NCI-H82 treated with DMSO at 0.1 percent for 48 hours (cell line): Measurements from ENCODE around the gene CCDC88B.
A peak's percentile ranks its signal among the peaks of the same experiment; 100 is the strongest.

Experiments used
- DNase-seq: peaks from one replicate; lab custom pipeline; 2025; ENCODE audit not compliant: unreplicated experiment; lab: John Stamatoyannopoulos, UW

Gene CCDC88B

DNA sequence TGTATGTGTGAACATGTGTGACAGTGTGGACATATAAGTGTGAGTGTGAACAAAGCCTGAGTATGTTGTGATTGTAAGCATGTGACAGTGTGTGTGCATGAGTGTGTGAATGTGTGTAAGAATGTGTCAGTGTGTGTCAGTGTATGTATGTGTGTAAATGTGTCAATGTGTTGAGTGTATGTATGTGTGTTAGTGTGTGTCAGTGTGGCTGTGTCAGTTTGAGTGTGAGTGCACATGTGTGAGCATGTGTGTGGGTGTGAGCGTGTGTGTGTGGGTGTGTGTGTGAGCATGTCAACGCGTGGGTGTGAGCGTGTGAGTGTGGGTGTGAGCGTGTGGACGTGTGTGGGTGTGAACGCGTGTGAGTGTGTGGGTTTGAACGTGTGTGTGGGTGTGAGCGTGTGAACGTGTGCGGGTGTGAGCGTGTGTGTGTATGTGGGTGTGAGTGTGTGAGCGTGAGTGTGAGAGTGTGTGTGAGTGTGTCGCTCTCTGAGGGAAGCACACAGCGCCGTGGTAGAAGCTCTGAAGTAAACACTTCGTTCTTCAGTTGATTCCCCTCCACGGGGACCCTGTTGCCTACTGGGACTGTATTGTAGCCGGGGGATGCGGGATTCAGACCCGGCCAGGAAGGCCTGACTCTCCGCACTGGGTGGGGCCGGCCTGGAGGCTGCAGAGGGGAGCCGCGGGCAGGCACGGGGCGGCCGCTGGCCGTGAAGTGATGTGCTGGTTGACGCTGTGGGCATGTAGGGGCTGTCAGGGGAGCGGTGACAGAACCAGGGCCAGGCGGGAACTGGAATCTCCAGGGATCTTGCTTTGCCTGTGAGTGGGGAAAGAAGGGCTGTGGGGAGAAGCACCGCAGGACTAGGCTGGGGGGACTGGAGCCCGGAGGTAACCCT is 40.1 kb downstream of the CCDC88B start:
- DNase-seq: no peak

DNA sequence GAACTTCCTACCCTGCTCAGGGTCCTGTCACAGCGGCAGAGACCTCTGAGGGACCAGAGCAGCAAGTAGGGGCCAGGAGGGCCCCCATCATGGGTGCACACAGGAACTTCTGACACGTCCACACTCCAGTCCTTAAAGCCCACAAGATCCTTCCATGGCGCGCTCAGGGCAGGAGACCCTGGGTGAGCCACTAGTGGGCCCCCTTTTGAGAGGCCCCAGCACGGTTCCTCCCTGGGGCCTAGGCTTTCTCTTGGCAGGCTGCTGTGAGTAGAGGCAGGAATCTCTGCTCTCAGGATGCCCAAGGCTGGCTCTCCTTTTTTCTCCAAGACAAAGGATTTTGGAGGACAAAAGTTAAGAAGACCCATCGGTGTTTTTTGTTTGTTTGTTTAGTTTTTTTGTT is 41.3 kb downstream of the CCDC88B start:
- DNase-seq: no peak

DNA sequence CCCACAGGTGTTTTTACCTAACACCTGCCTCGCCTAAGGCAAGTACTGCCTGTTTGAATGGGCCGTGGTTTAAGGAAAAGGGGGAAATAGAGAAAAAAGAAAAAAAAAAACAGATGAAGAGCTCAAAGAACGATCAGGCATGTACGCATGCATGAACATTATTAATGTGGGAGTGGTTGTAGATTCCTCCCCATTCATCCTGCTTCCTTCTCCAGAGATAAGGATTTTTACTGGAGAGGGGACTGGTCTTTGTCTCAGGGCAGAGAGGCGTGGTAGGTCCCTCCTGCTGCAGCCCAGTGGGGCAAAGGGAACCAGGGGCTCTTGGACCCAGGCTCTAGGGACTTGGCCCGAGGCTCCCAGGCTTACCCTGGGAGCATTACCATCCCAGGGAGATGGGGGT is 42.0 kb downstream of the CCDC88B start:
- no peak for DNase-seq

DNA sequence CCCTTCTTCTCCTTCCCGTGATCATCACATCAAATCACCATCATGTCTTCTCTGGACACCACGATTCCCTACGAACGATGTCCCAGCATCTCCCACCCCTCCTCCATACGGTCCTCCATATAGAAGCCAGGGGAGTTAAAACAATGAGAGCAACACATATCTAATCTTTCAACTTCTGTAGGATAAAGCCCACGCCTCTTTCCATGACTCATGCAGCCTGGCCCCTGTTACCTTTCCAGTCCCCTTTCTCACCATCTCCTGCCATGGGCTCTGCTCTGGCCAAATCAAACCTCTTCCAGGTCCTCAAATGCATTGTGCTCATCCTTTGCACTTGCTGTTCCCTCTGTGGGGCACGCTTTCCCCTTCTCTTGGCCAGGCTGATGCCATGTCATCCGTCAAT is 42.6 kb downstream of the CCDC88B start:
- DNase-seq: no peak

DNA sequence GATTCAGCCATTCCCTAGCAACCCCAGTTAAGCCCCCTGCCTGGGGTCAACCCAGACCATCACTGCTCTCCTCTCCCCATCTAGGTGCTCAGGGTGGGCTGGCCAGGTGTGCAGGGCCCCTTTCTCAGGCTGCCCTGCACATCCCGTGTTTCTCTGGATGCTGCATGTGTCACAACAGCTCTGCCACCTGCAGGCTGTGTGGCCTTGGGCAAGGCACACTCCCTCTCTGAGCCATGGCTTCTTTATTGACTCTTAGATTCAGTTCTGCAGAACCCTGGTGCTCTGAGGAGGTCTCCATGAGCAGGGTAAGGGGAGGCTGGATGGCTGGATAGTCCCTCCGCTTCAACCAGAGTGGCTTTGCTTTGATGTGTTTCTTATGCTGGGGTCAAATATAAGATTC is 43.6 kb downstream of the CCDC88B start:
- DNase-seq: no peak

DNA sequence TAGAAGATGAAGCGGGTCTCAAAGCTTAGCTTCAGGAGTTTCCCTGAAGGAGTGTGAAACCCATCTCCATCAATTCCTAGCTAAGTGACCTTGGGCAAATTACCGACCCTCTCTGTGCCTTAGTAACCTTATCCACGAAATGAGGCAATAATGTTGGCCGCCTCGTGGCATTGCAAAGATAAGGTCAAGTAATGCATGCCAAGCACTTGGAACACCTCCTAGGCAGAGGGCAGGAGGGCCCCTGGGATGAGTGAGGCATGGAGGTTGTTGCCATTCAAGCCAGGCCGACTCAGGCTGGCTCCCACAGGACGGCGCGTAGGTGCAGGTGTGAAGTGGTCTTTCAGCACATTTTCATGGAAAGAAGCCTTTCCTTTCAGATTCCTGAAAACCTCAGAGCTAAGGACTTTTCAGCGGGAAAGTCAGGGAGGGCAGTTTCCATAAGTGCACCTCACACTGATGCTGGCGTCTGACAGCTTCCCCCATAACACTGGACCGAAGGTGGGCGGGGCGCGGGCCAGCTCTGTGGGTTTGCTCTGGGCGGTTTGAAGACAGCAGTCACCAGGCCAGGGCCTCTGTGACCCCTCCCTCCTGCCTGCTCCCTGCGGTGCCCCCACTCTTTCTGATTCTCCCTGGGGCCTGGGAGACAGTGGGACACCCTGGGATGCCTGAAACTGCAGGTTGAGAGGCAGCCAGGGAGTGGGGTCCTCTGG is 44.2 kb downstream of the CCDC88B start:
- DNase-seq: no peak

DNA sequence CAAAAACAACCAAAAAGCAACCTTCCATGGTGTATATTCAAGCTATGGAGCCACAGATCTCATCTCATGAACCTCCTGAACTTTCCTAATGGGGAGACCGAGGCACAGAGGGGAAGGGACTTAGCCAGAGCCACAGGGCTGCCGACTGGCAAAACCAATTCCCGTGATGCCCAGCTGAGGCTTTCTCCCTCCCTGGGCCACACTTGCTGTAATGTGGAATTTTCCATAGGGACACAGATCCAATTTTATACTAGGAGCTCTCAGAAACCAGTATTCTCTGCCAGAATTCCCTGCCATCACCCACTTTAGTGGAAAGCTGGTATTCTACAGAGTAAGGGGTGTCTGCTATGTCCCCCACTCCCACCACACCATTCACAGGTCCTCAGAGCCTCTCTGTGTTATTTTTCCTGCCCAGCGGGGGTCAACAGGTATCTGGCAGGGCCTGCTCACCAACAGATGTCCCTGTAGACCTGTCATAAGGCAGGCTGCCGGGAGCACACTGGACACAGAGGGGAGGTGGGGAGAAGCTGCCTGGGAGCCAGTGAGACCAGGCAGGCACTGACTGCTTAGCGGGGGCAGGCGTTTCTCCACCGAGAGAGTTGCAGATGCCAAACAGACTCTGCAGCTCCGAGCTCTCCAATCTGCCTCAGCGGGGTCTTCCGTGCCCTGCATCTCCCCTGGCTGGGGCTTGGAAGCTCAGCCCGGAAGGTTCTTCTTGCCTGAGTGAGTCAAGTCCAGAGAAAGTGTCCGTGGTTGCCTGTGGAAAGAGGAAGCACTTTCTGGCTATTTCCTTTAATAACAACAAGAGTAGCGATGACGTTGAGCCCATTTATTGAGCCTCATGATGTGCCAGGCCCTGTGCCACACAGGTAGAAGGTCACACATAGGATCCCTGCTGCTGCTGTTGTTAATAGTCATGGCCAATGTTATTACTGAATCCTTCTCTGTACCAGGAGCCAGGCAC is 45.3 kb downstream of the CCDC88B start:
- no peak for DNase-seq

DNA sequence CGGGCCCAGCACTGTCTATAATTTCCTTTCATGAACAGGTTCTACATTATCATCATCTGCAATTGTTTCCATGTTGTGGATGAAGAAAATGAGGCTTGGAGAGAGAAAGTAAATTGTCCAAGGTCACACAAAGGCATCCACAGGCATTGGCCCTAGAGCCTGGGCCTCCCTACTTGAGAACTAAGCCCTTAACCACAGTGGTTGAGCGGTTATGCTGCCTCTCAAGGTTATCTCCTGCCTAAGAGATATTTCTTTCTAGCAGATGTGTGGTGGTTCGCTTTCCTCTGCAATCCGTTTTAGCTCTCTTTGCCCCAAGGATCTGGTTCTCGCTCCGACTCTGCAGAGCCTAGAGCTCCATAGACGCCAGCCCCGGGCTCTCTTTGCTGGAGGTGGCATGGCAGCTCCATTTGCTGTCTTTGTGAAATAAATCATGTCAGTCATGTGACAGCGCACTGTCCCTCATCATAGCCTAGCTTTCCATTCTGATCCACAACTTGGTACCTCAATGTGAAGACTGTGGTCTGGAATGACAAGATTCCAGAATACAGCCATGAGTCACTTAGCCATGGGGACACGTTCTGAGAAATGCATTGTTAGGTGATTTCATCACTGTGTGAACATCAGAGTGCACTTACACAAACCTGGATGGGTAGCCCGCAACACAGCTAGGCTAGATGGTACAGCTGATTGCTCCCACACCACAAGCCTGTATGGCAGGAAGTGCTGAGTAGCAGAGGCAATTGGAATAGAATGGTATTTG is 46.1 kb downstream of the CCDC88B start:
- no peak for DNase-seq

DNA sequence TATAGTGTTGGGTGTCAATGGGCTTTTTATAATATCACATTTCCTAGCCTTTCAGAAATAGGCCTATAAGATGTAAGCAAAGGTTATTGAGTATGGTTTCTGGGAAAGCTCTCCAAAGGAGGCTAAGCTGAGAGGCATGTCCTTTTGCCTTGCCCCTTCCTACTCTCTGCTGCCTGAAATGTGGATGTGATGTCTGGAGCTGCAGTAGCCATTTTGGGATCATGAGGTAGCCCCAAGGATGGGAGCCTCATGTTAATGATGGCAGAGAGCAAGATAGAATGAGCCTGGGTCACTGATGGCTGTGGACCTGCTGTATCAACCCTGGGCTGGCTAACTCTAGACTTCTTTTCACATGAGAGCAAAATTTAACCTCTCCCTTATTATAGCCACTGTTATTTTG is 47.9 kb downstream of the CCDC88B start:
- DNase-seq: no peak

DNA sequence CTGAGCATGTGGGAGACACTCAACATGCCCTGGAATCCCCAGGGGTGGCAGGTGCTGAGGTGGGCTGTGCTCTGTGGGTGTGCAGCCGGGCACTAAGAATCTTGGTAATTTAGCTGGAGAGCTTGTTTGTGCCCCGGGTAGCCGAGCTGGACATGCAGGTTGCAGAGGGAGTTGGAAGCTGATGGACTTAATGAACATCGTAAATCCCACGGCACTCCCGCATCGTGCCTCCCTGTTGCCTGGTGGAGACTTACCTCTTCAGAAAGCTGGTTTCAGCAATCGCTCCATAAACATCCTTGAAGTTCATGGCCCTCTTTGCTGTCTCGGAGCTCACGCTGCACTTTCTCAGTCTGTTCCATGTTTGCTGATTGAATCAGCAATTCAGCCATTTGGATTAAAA is 48.9 kb downstream of the CCDC88B start:
- DNase-seq: no peak

DNA sequence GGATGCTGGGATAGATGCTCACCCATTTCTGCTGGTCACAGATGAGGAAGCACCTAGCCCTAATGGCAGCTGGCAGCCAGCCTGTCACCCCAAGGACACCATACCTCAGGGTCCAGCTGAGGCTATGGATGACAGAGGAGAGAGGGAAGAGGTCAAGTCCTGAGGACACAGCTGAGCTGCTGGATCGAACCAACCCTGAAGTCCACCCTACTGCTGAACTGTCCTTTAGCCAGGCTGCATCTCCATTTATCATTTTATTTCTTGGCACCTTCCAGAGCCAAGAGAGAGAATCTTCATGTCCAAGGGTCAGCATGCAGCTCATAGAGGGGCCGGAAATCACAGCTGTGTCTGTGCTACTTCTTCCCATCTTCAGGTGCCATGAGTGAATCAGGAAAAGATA is 49.8 kb downstream of the CCDC88B start:
- no peak for DNase-seq

DNA sequence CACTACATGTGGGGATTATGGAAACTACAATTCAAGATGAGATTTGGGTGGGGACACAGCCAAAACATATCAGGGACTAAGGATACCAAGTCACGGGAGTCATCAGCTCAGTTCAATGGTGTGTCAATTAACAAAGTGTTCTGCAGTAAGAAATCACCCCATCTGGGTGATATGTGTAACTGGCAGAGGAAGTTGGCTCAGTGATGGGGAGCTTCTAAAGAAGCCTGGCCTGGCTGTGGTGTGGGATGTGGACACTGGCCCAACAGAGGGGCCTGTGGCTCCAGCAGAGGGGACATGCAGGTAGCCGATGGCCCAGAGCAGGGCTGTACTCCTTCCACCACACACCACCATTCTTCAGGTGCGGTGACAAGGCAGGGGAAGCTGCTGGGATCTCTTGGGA is 50.6 kb downstream of the CCDC88B start:
- no peak for DNase-seq

DNA sequence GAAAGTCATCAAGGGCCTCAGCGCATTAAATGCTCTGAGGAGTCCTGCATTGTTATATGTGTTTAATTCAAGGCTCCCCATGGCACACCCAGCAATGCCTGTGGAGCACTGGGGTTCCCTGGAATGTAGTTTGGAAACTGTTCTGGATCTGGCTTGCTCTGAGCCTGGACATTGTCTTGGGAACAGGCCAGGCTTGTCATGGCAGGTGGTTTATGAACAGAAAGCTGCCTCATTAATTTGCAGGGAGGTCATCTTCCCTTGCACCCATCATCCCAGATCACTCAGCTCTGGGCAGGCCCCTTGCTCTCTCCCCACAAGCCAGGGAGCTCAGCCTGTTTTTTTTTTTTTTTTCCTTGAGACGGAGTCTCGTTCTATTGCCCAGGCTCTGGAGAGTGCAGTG is 51.8 kb downstream of the CCDC88B start:
- no peak for DNase-seq

DNA sequence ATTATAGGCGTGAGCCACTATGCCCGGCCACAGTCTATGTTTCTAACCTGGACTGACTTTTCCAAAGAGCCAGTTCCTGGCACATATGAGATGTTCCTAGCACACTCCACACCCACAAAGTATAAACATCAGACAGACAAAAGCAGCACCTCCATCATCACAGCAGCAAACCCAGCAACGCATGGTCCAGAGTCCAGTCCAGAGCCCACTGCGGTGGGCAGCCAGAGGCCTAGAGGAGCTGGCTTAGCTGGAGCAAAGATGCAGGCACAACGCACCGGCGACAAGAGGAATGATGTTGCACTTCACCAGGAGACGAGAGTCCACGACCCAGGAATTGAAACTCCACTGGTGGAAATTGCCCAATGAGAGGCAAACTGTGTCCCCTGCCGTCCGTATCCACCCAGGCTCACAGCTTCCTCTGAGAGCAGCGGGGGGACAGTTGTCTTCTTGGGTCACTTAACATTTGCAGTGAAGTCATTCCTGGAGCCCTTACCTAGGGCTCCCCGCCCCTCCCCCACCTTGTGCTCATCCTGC is 55.6 kb downstream of the CCDC88B start:
- no peak for DNase-seq

DNA sequence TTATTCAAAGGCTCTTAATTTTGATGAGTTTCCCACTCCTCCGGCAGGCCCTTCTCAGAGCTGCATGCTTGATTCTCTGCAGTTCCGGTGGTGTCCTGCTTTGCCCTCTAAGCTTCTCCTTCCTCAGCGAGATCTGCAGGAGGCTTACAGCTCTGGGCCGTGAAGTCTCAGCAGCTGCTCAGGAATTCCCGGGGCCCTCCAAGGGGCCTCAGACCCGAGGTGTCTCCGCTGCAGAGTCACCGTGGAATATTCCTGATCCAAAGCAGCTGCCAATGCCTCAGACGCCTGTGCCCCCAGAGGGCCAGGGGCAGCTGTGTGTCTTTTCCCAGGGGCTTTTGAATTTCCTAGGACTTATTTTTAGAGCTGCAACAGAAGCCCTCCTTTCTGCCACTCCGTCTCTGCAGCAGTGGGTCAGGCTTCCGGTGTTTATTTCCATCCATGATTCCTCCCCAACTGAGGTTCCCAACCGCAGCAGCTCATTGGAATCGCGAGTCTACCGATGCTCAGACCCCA is 56.1 kb downstream of the CCDC88B start:
- peak; percentile 42 for DNase-seq

DNA sequence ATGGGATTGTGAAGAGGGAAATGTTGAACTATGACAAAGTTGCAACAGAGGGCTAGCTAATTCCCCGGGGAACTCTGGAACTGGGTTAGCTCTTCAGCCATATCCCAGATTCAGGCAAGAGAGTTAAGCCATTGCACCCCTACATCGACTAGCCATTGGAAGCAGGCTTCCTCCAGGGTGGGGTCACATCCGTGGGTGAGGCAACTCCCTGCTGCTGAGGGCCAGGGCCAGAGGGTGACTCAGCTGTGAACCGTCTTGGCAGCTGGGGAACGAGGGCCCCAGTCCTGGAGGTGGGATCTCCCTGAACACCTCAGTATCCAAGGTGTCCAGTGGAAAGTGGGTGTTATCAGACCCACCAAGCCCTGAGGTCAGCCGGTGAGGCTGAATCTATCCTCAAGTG is 60.1 kb downstream of the CCDC88B start:
- no peak for DNase-seq

DNA sequence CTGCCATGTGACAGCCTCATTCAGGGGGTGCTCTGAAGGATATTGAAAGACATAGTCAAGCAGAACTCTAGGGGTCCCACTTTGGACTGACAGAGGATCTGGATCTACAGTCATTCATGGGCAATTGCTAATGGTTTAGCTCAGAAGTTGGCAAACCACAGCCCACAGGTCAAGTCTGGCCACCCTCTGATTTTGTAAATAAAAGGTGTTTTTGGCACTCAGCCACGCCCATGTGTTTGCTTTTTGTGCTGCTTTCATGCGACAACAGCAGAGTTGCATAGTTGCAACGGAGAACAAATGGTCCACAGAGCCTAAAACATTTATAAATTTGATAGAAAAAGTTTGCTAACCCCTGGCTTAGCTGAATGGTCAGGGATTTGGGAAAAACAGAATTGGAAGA is 60.7 kb downstream of the CCDC88B start:
- DNase-seq: no peak

DNA sequence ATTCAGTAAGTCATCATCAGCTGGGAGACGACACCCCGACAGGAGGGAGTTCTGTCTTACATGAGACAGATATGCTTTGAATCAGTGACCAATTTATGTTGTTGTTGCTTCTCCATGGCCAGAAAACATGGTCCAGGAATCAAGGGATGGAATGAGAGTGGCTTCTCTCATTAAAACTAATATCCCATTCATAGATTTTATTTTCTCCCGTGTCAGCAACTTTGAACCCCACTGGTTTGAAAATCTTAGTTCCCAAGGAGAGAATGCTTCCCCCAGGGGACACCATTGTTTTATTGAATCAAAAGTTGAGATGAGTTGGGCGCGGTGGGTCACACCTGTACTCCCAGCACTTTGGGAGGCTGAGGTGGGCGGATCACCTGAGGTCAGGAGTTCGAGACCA is 61.8 kb downstream of the CCDC88B start:
- DNase-seq: no peak

DNA sequence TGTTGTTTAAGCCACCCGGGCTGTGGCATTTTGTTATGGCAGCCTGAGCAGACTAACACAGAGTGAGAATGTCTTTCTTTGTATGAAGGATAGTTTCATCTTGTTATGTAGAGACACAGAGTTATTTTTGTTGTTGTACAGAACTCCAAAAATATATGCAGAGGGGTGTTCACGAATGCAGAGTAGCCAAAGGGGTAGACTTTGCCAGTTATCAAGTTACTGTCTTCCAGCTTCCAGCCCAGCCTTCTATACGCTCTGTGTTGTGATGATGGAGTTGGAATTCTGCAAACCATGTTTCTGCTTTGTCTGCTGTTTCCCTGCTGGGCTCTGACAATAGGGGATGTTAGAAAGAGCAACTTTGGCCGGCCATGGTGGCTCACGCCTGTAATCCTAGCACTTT is 63.1 kb downstream of the CCDC88B start:
- no peak for DNase-seq
